ENCODE measurements around the gene NEXN.

NEXN gene

GRCh38 chr1:77987919-77988318 lies 99.5 kb downstream of the NEXN start:
- intact Hi-C loops (cut with DNase I), result no loop called here
- DNase-seq, result no peak

GRCh38 chr1:77989744-77990143 lies 101.3 kb downstream of the NEXN start:
- DNase-seq, result no peak
- intact Hi-C loops (cut with DNase I), result no loop called here

GRCh38 chr1:77990629-77991204 lies 102.3 kb downstream of the NEXN start:
- no peak for DNase-seq
- intact Hi-C loops (cut with DNase I), result no loop called here

- peak in 1 of 42 donors; percentile 27 for DNase-seq
- intact Hi-C loops (cut with DNase I), result no loop called here
These were observed 103.2 kb downstream of the NEXN start for GRCh38 chr1:77991638-77992037.

Measured in head of caudate nucleus (tissue), 42 donors.